LNCaP clone FGC (cell line): ENCODE measurements around the gene PLPP3.

Source experiments
- DNase-seq: peaks from one replicate; pipeline ENCODE4 v3.0.0-alpha.2; 2011; ENCODE audit warnings: low read depth
- H3K4me3 ChIP-seq: 2 replicates; pipeline ENCODE4 v1.5.1; 2011; ENCODE audit warnings: mild to moderate bottlenecking, low read depth, low read length, control low read depth
- CTCF ChIP-seq: IDR thresholded peaks from 2 replicates; pipeline ENCODE4 v1.5.1; 2012; ENCODE audit warnings: mild to moderate bottlenecking; ENCODE audit not compliant: control insufficient read depth, insufficient read depth; ENCODE audit errors: extremely low read depth

The PLPP3 gene

GRCh38 chr1:56501426-56501825, 77.9 kb downstream of the PLPP3 start:
- no peak overlapping the region for H3K4me3 ChIP-seq
- no peak for TF ChIP-seq CTCF
- DNase-seq: no peak

- no peak overlapping the region for H3K4me3 ChIP-seq
- TF ChIP-seq CTCF: no peak
- DNase-seq: no peak
Measured at GRCh38 chr1:56496821-56497772, 82.3 kb downstream of the PLPP3 start.

- no peak overlapping the region for H3K4me3 ChIP-seq
- TF ChIP-seq CTCF: no peak
- no peak for DNase-seq
Measured at GRCh38 chr1:56496158-56496557, 83.2 kb downstream of the PLPP3 start.

GRCh38 chr1:56495538-56495937, 83.8 kb downstream of the PLPP3 start:
- no peak for DNase-seq
- H3K4me3 ChIP-seq: no peak overlapping the region

GRCh38 chr1:56494306-56494705, 85.1 kb downstream of the PLPP3 start:
- H3K4me3 ChIP-seq: no peak overlapping the region
- no peak for TF ChIP-seq CTCF
- DNase-seq: no peak

More at GRCh38 chr1:56495538-56495937, 83.8 kb downstream of the PLPP3 start:
- TF ChIP-seq CTCF: no peak

- TF ChIP-seq CTCF: no peak
- no peak overlapping the region for H3K4me3 ChIP-seq
- DNase-seq: no peak
Measured at GRCh38 chr1:56493826-56494225, 85.5 kb downstream of the PLPP3 start.
